Measurements from ENCODE around the gene ERICH4.

DNA sequence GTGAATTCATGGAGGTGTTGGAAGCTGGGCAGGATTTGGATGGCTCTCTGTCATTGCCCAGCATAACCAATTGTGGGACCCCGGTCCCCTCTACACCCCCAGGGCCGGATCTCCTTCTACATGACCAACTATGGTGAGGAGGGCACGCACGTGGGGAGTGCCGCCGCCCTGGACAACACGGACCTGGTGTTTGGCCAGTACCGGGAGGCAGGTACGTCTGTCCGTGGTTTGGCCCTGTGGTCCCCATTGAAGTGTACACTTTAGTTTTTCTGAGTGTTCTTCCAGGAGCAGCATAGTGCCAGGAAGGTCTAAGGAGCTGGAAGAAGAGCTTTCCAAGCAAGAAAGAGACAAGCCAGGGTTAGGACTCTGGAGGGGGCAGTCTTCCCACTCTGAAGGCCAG lies 29.0 kb upstream of the ERICH4 start:
- TF ChIP-seq, protein P1, sequence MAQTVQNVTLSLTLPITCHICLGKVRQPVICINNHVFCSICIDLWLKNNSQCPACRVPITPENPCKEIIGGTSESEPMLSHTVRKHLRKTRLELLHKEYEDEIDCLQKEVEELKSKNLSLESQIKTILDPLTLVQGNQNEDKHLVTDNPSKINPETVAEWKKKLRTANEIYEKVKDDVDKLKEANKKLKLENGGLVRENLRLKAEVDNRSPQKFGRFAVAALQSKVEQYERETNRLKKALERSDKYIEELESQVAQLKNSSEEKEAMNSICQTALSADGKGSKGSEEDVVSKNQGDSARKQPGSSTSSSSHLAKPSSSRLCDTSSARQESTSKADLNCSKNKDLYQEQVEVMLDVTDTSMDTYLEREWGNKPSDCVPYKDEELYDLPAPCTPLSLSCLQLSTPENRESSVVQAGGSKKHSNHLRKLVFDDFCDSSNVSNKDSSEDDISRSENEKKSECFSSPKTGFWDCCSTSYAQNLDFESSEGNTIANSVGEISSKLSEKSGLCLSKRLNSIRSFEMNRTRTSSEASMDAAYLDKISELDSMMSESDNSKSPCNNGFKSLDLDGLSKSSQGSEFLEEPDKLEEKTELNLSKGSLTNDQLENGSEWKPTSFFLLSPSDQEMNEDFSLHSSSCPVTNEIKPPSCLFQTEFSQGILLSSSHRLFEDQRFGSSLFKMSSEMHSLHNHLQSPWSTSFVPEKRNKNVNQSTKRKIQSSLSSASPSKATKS (CRISPR knock-in tag; IDR thresholded peaks at IDR 0.05): no peak
- no peak for TF ChIP-seq SALL2 (CRISPR knock-in tag; IDR thresholded peaks at IDR 0.05)
- TF ChIP-seq HNRNPK (IDR thresholded peaks at IDR 0.05; ENCODE audit: low read depth, low read length, poor library complexity, severe bottlenecking): no peak
- no peak for TF ChIP-seq ZSCAN25 (CRISPR knock-in tag; IDR thresholded peaks at IDR 0.05)
- no peak for TF ChIP-seq HDAC6 (IDR thresholded peaks at IDR 0.05; ENCODE audit: low read depth, low read length)
- TF ChIP-seq, protein P2, sequence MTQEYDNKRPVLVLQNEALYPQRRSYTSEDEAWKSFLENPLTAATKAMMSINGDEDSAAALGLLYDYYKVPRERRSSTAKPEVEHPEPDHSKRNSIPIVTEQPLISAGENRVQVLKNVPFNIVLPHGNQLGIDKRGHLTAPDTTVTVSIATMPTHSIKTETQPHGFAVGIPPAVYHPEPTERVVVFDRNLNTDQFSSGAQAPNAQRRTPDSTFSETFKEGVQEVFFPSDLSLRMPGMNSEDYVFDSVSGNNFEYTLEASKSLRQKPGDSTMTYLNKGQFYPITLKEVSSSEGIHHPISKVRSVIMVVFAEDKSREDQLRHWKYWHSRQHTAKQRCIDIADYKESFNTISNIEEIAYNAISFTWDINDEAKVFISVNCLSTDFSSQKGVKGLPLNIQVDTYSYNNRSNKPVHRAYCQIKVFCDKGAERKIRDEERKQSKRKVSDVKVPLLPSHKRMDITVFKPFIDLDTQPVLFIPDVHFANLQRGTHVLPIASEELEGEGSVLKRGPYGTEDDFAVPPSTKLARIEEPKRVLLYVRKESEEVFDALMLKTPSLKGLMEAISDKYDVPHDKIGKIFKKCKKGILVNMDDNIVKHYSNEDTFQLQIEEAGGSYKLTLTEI (CRISPR knock-in tag; conservative IDR thresholded peaks at IDR 0.05): no peak

Measured in HepG2 (cell line).